BJ (cell line): ENCODE measurements around the gene NF1. TPM values are rescaled to one million over a fixed set of nuclear protein-coding genes. Genes with fewer than 3 reads are reported as not detected.
"Not testable (repeated sequence)": the region's sequence is repeated elsewhere in the genome, so short reads cannot be mapped to it uniquely, and the experiment has no call there.

Experiments
- CTCF ChIA-PET: fragments of 350-600 bp; formaldehyde crosslinking; extraction: SDS; loops from one replicate; lab custom pipeline; 2021; ENCODE audit warnings: antibody characterized with exemption, inconsistent platforms; lab: Yijun Ruan, JAX
- POLR2A ChIA-PET: fragments of 300-600 bp; sonication (Branson Sonifier 250); formaldehyde crosslinking; extraction: SDS; loops from one replicate; lab custom pipeline; 2021; ENCODE audit warnings: antibody characterized with exemption; lab: Charles Lee
- DNase-seq: peaks from one replicate; pipeline ENCODE4 v3.0.0-alpha.2; 2011; ENCODE audit warnings: low read depth
- H3K27me3 ChIP-seq: 2 replicates; pipeline ENCODE4 v1.6.0; 2011; ENCODE audit warnings: low read length; ENCODE audit not compliant: control insufficient read depth, insufficient read depth
- H3K36me3 ChIP-seq: 2 replicates; pipeline ENCODE4 v1.5.1; 2011; ENCODE audit warnings: low read length; ENCODE audit not compliant: control insufficient read depth, insufficient read depth
- H3K4me3 ChIP-seq: 2 replicates; pipeline ENCODE4 v1.5.1; 2011; ENCODE audit warnings: low read depth, mild to moderate bottlenecking, control low read depth, low read length
- polyA plus RNA-seq: library from polyadenylated mRNA; depleted of rRNA; stranded (reverse); fragments of >200 nt; gene quantifications from 2 replicates; pipeline ENCODE4 v1.2.3, GENCODE V29; 2011
- TF ChIP-seq, protein P1 (sequence below): IDR thresholded peaks from 2 replicates; pipeline ENCODE4 v1.5.1; 2011; ENCODE audit warnings: low read depth, mild to moderate bottlenecking, control low read depth, inconsistent platforms, low read length, moderate library complexity; ENCODE audit not compliant: insufficient read depth

NF1 gene
- polyA plus RNA-seq, 1 experiment: 29.3 TPM

DNA sequence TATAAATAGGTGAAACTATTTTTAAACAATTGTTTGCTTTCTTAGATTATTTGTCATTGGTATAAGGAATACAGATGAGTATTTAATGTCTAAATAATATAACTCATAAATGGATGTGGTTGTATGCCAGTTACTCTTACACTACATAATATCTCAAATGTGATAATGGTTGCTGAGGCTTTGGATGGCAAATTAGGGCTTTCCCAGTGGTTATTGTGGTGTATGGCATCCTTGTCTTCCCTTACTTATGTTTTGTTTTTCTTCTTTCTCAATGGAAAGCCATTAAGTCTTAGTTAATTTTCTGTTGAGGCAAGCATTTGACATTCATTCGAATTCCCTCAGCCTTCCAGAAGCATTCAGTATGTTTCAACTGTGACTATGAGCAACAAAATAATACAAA lies 191.8 kb downstream of the NF1 start:
- ChIA-PET CTCF (no interaction called here), POLR2A (no interaction called here)
- DNase-seq: no peak
- Histone ChIP-seq H3K36me3 (no peaks in the 10 kb centered on the region), H3K4me3 (no peak overlapping the region), H3K27me3 (no peaks in the 10 kb centered on the region)
- TF ChIP-seq, protein P1, sequence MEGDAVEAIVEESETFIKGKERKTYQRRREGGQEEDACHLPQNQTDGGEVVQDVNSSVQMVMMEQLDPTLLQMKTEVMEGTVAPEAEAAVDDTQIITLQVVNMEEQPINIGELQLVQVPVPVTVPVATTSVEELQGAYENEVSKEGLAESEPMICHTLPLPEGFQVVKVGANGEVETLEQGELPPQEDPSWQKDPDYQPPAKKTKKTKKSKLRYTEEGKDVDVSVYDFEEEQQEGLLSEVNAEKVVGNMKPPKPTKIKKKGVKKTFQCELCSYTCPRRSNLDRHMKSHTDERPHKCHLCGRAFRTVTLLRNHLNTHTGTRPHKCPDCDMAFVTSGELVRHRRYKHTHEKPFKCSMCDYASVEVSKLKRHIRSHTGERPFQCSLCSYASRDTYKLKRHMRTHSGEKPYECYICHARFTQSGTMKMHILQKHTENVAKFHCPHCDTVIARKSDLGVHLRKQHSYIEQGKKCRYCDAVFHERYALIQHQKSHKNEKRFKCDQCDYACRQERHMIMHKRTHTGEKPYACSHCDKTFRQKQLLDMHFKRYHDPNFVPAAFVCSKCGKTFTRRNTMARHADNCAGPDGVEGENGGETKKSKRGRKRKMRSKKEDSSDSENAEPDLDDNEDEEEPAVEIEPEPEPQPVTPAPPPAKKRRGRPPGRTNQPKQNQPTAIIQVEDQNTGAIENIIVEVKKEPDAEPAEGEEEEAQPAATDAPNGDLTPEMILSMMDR: no peak

DNA sequence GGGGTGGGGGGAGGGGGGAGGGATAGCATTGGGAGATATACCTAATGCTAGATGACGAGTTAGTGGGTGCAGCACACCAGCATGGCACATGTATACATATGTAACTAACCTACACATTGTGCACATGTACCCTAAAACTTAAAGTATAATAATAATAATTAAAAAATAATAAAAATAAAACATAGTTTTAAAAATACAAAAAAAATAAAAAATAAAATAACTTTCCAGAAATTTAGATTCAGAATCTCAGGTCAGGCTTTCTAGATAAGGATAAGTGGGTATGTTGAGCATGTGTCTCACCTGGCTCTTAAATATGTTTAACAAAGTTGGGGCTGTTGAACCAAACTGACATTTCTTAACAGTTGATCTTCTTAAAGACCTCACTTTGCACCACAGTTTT lies 193.2 kb downstream of the NF1 start:
- H3K36me3 ChIP-seq, H3K27me3 ChIP-seq, POLR2A ChIA-PET, H3K4me3 ChIP-seq, CTCF ChIA-PET, DNase-seq: not testable (repeated sequence)

DNA sequence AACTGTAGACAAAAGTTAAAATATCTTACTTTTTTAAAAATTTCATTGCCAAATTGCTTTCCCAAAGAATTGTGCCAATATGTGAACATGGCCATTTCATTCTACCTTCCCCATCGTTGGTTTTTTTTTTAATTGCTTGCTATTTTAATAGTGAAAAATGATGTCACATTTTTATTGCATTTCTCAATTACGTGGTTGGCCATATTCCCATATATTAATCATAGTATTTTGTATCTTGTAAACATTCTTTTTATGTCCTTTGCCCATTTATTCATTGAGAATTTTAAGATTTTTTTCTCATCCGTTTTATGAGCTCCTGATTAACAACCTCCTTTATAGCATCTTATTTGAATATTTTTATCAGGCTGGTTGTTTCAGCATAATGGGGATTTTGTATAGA lies 195.0 kb downstream of the NF1 start:
- DNase-seq: peak; percentile 35
- ChIA-PET POLR2A (no interaction called here), CTCF (interaction anchor here (0.6 kb wide), 1 partner anchor 8 kb away, joined by 3 read pairs; no protein-coding TSS in a partner anchor)

DNA sequence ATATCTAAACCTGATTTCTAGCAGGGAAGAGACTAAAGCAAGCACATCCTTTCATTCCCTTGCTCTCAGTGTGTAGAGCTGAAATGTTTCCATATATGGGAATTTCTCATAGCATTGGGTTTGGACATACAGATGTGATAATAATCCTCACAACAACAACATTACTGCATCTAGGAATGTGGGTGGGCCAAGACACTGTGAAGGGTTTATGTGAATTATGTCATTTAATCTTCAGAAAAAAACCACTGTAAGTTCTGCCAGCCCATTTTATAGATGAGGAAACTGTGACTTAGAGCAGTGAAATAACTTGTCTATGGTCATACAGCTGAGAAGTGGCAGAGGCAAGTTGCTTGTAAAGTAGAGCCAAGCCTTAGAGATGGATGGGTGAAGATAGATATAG lies 197.0 kb downstream of the NF1 start:
- peaks cover 1% of the 10 kb centered on the region; the same call in 1 of the 2 replicates for H3K36me3 ChIP-seq
- TF ChIP-seq, protein P1: no peak
- ChIA-PET POLR2A (interaction anchor here (0.6 kb wide), 1 partner anchor 26 kb away, joined by 4 read pairs; no protein-coding TSS in a partner anchor), CTCF (no interaction called here)
- H3K4me3 ChIP-seq: no peak overlapping the region
- H3K27me3 ChIP-seq: no peaks in the 10 kb centered on the region
- no peak for DNase-seq

More for the DNA sequence above, 195.0 kb downstream of the NF1 start:
- Histone ChIP-seq H3K4me3 (no peak overlapping the region), H3K27me3 (no peaks in the 10 kb centered on the region), H3K36me3 (peaks cover 1% of the 10 kb centered on the region; the same call in 1 of the 2 replicates)
- TF ChIP-seq, protein P1: no peak

DNA sequence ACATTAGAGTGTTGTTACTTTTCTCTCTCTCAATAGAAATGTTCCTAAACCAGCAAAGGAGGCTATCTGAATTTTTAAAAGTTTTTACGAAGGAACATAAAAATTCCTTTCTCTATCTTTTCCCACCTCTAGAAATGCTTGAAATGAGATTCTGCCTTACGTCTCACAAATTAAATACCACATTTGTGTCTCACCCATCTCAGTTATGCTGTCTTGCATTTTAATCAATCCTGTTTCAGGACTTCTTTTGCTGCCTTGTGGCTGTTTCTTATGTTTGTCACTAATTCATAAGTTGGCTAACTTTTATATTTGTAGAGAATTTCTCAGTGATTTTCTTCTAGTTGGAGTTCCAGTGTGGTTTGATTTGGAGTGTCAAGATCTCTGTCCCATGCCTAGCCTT lies 198.8 kb downstream of the NF1 start:
- TF ChIP-seq, protein P1: no peak

DNA sequence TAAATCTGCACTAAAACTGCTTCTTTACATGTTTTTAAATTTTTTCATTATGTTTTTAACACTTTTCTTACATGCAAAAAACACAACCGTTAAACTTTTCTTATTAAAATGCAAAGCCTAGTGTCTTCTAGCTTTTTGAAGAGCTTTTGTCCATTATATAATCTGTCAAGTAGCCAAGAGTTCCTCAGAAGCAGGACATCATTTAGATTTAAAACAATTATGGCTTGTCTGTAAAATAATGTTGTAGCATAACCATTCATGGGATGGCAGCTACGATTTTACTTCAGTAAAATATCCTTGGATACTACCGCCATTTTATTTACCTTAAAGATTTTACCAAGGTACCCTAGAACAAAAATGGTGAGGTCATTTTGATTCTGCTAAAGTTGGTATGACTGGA lies 199.5 kb downstream of the NF1 start:
- Histone ChIP-seq H3K27me3 (no peaks in the 10 kb centered on the region), H3K4me3 (no peak overlapping the region), H3K36me3 (peaks cover 1% of the 10 kb centered on the region; the same call in 1 of the 2 replicates)
- CTCF ChIA-PET: no interaction called here
- DNase-seq: no peak
- TF ChIP-seq, protein P1: no peak
- POLR2A ChIA-PET: no interaction called here

More for the DNA sequence above, 198.8 kb downstream of the NF1 start:
- Histone ChIP-seq H3K36me3 (peaks cover 1% of the 10 kb centered on the region; the same call in 1 of the 2 replicates), H3K4me3 (no peak overlapping the region), H3K27me3 (no peaks in the 10 kb centered on the region)
- peak; percentile 20 for DNase-seq
- ChIA-PET POLR2A (no interaction called here), CTCF (interaction anchor here (0.6 kb wide), 1 partner anchor 31 kb away, joined by 3 read pairs; no protein-coding TSS in a partner anchor)
